GM18526 (cell line): ENCODE measurements around the gene MRPL58.

Experiments
- POLR2A ChIP-seq: IDR thresholded peaks from 3 replicates; pipeline ENCODE4 v1.6.1; 2011; ENCODE audit not compliant: insufficient read length; ENCODE audit errors: extremely low read depth

MRPL58 gene

GRCh38 chr17:75059369-75060345 is 47.2 kb downstream of the MRPL58 start:
- TF ChIP-seq POLR2A = no peak

- no peak for TF ChIP-seq POLR2A
Measured at GRCh38 chr17:75060434-75061054, 48.1 kb downstream of the MRPL58 start.

GRCh38 chr17:75061055-75061438 is 48.6 kb downstream of the MRPL58 start:
- no peak for TF ChIP-seq POLR2A

GRCh38 chr17:75061618-75062017 is 49.1 kb downstream of the MRPL58 start:
- TF ChIP-seq POLR2A = no peak

- TF ChIP-seq POLR2A = no peak
Measured at GRCh38 chr17:75063201-75063600, 50.7 kb downstream of the MRPL58 start.

- TF ChIP-seq POLR2A = no peak
Measured at GRCh38 chr17:75063626-75064025, 51.2 kb downstream of the MRPL58 start.

GRCh38 chr17:75064040-75064439 is 51.6 kb downstream of the MRPL58 start:
- no peak for TF ChIP-seq POLR2A

- no peak for TF ChIP-seq POLR2A
Measured at GRCh38 chr17:75064460-75064859, 52.0 kb downstream of the MRPL58 start.

- no peak for TF ChIP-seq POLR2A
Measured at GRCh38 chr17:75064867-75065561, 52.5 kb downstream of the MRPL58 start.

- no peak for TF ChIP-seq POLR2A
Measured at GRCh38 chr17:75065562-75066151, 53.2 kb downstream of the MRPL58 start.

- no peak for TF ChIP-seq POLR2A
Measured at GRCh38 chr17:75067856-75068255, 55.4 kb downstream of the MRPL58 start.

- TF ChIP-seq POLR2A = no peak
Measured at GRCh38 chr17:75068750-75069149, 56.3 kb downstream of the MRPL58 start.

- no peak for TF ChIP-seq POLR2A
Measured at GRCh38 chr17:75069783-75070182, 57.3 kb downstream of the MRPL58 start.
